ENCODE measurements around the gene ATP2B2. TPM values are rescaled to one million over a fixed set of nuclear protein-coding genes. Genes with fewer than 3 reads are reported as not detected.

Gene ATP2B2
- total and polyA plus RNA-seq, 9 of the 15 experiments (the other 6 are each of a cell fraction or from before 2014, with no cell fraction given) = 0.06 TPM; not detected in 8

DNA sequence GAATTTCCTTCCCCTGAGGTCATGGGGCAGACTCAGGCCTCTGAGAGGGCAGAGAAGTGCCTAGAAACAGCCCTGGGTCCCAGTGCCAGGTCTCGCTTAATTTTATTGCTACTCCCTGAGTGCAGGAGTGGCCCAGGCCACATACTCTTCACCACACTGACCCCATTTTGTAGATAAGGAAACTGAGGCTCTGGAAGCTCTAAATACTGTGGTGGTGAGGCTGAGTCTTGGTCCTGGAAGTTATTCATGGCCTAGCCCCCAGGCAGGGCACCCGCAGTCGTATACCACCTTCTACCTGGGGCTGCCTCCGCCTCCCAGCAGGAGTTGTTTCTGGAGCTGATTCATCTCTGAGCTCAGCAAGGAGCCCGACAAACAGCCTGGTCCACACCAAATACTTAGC, 9.8 kb downstream of the ATP2B2 start:
- no peaks in the 10 kb centered on the region for H3K9me1 ChIP-seq (ENCODE audit: control insufficient read depth, insufficient read depth, low read length)
- WGBS (ENCODE audit: insufficient coverage, low coverage, missing lambda C conversion rate) = 7% methylated on average over 5 of the region's 5 CpGs
- H3K27me3 ChIP-seq (ENCODE audit: control insufficient read depth in 2 of 2, insufficient read depth in 2 of 2, low read length in 2 of 2) = peaks cover 18 to 40% of the 10 kb centered on the region in 2 experiments; a peak in 4 of 5 replicates
- H3K36me3 ChIP-seq (ENCODE audit: control insufficient read depth, insufficient read depth, low read length) = no peaks in the 10 kb centered on the region
- CTCF ChIA-PET (ENCODE audit: low intra/inter-chr PET ratio) = no interaction called here
- TF ChIP-seq U2AF1 (optimal IDR thresholded peaks at IDR 0.05; ENCODE audit: low read depth, low read length) (no peak), RBM25 (IDR thresholded peaks at IDR 0.05; ENCODE audit: low read depth, low read length, severe bottlenecking) (peak; percentile 10), ATF1 (CRISPR knock-in tag; IDR thresholded peaks at IDR 0.05) (no peak), ATF1 (tag; IDR thresholded peaks at IDR 0.05) (no peak), E2F3 (CRISPR knock-in tag; IDR thresholded peaks at IDR 0.05) (no peak), PHF20 (IDR thresholded peaks at IDR 0.05; ENCODE audit: partially characterized antibody) (no peak), PCBP2 (IDR thresholded peaks at IDR 0.05; ENCODE audit: low read depth, low read length, poor library complexity, severe bottlenecking) (no peak)
- intact Hi-C loops (cut with micrococcal nuclease) (no loop called here), in situ Hi-C loops (cut with MboI) (no loop called here)
- H3K9me3 ChIP-seq (replicated peaks; ENCODE audit: control insufficient read depth, insufficient read depth, low read depth, low read length) = no peaks in the 10 kb centered on the region
- H3K4me1 ChIP-seq (replicated peaks in 1 of 2; ENCODE audit: control insufficient read depth in 2 of 2, insufficient read depth in 2 of 2, low read length in 2 of 2) = peaks cover 0 to 9% of the 10 kb centered on the region in 2 experiments; a peak in 1 of 5 replicates
- FAIRE-seq (no peak), ATAC-seq (no peak), DNase-seq (ENCODE audit: extremely low read depth in 1 of 4, low spot score in 3 of 4) (no peak)
- POLR2A ChIA-PET = interaction anchor here (0.7 to 0.9 kb wide), 2 partner anchors 72 to 87 kb away, joined by 3 to 4 read pairs; no protein-coding TSS in a partner anchor
- H3K4me2 ChIP-seq (ENCODE audit: insufficient read depth, low read length) = no peak overlapping the region
- no peaks in the 10 kb centered on the region for H3K79me2 ChIP-seq (ENCODE audit: control insufficient read depth, insufficient read depth, low read length)
- H3K4me3 ChIP-seq = no peak overlapping the region
- H2AFZ ChIP-seq (ENCODE audit: low read depth, low read length) = no peak overlapping the region
- no TSS peak for BruUV-seq (replicated peaks)
- H3K27ac ChIP-seq (ENCODE audit: extremely low read depth, low read depth, low read length) = no peak overlapping the region
- no peak overlapping the region for H3K9ac ChIP-seq (ENCODE audit: insufficient read depth in 1 of 2, low read depth in 2 of 2, low read length in 2 of 2)
- H4K20me1 ChIP-seq (replicated peaks; ENCODE audit: control insufficient read depth, insufficient read depth, low read length) = peaks cover 20% of the 10 kb centered on the region

DNA sequence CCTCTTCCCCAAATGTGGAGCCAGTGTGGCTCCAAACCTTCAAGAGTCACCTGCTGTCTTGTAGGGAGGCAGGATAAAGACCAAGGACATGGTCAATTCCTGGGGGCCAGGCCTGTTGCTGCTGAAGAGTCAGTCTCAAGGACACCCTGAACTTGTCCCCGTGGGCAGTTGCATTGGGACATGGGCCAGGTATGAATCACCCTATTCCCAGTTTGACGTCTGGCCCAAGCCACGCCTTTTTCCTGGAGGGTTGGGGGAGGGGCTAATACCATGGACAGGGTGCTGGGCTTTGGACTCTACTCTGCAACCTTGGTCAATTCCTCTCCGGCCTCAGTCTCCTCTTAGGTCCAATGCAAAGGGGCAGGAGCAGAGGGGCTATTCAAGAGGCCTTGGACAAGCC, 10.4 kb downstream of the ATP2B2 start:
- DNase-seq (ENCODE audit: extremely low read depth in 1 of 4, low spot score in 3 of 4) (peak; percentile 68 to 74 (median 74)), ATAC-seq (peak; percentile 81), FAIRE-seq (peak; percentile 77)
- Histone ChIP-seq H3K27me3 (ENCODE audit: control insufficient read depth in 2 of 2, insufficient read depth in 2 of 2, low read length in 2 of 2) (peaks cover 15 to 34% of the 10 kb centered on the region in 2 experiments; a peak in 4 of 5 replicates), H3K9me1 (ENCODE audit: control insufficient read depth, insufficient read depth, low read length) (no peaks in the 10 kb centered on the region), H3K36me3 (ENCODE audit: control insufficient read depth, insufficient read depth, low read length) (no peaks in the 10 kb centered on the region), H3K4me1 (replicated peaks in 1 of 2; ENCODE audit: control insufficient read depth in 2 of 2, insufficient read depth in 2 of 2, low read length in 2 of 2) (peaks cover 0 to 9% of the 10 kb centered on the region in 2 experiments; a peak in 1 of 5 replicates), H3K4me3 (no peak overlapping the region), H3K9me3 (replicated peaks; ENCODE audit: control insufficient read depth, insufficient read depth, low read depth, low read length) (no peaks in the 10 kb centered on the region), H3K27ac (ENCODE audit: extremely low read depth, low read depth, low read length) (no peak overlapping the region; the same call in 2 of the 3 replicates), H3K9ac (ENCODE audit: insufficient read depth in 1 of 2, low read depth in 2 of 2, low read length in 2 of 2) (no peak overlapping the region), H2AFZ (ENCODE audit: low read depth, low read length) (no peak overlapping the region), H4K20me1 (replicated peaks; ENCODE audit: control insufficient read depth, insufficient read depth, low read length) (peaks cover 20% of the 10 kb centered on the region), H3K4me2 (ENCODE audit: insufficient read depth, low read length) (peak overlapping the region; percentile 20; the same call in 1 of the 2 replicates), H3K79me2 (ENCODE audit: control insufficient read depth, insufficient read depth, low read length) (no peaks in the 10 kb centered on the region)
- 0% methylated on average over 4 of the region's 4 CpGs for WGBS (ENCODE audit: insufficient coverage, low coverage, missing lambda C conversion rate)
- in situ Hi-C loops (cut with MboI) = no loop called here
- CTCF ChIA-PET (ENCODE audit: low intra/inter-chr PET ratio) = no interaction called here
- intact Hi-C loops (cut with micrococcal nuclease) = no loop called here
- no TSS peak for BruUV-seq (replicated peaks)
- POLR2A ChIA-PET = no interaction called here
- TF ChIP-seq HSF4 (CRISPR knock-in tag; IDR thresholded peaks at IDR 0.05; ENCODE audit: borderline replicate concordance) (no peak), ATF1 (CRISPR knock-in tag; IDR thresholded peaks at IDR 0.05) (no peak), ATF1 (tag; IDR thresholded peaks at IDR 0.05) (no peak), CREM (IDR thresholded peaks at IDR 0.05; ENCODE audit: low read depth) (0 out of 2 replicates have a peak, but pooled peaks have one; percentile 60), SFPQ (IDR thresholded peaks at IDR 0.05; ENCODE audit: low read depth, low read length) (no peak), SPI1 (IDR thresholded peaks at IDR 0.05; ENCODE audit: borderline replicate concordance, low read depth, low read length) (no peak)
- TF ChIP-seq, protein P1, sequence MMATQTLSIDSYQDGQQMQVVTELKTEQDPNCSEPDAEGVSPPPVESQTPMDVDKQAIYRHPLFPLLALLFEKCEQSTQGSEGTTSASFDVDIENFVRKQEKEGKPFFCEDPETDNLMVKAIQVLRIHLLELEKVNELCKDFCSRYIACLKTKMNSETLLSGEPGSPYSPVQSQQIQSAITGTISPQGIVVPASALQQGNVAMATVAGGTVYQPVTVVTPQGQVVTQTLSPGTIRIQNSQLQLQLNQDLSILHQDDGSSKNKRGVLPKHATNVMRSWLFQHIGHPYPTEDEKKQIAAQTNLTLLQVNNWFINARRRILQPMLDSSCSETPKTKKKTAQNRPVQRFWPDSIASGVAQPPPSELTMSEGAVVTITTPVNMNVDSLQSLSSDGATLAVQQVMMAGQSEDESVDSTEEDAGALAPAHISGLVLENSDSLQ (IDR thresholded peaks at IDR 0.05) = no peak
